ENCODE data around the gene THADA.
"Not testable (repeated sequence)": the region's sequence is repeated elsewhere in the genome, so short reads cannot be mapped to it uniquely, and the experiment has no call there.

The THADA gene, protein sequence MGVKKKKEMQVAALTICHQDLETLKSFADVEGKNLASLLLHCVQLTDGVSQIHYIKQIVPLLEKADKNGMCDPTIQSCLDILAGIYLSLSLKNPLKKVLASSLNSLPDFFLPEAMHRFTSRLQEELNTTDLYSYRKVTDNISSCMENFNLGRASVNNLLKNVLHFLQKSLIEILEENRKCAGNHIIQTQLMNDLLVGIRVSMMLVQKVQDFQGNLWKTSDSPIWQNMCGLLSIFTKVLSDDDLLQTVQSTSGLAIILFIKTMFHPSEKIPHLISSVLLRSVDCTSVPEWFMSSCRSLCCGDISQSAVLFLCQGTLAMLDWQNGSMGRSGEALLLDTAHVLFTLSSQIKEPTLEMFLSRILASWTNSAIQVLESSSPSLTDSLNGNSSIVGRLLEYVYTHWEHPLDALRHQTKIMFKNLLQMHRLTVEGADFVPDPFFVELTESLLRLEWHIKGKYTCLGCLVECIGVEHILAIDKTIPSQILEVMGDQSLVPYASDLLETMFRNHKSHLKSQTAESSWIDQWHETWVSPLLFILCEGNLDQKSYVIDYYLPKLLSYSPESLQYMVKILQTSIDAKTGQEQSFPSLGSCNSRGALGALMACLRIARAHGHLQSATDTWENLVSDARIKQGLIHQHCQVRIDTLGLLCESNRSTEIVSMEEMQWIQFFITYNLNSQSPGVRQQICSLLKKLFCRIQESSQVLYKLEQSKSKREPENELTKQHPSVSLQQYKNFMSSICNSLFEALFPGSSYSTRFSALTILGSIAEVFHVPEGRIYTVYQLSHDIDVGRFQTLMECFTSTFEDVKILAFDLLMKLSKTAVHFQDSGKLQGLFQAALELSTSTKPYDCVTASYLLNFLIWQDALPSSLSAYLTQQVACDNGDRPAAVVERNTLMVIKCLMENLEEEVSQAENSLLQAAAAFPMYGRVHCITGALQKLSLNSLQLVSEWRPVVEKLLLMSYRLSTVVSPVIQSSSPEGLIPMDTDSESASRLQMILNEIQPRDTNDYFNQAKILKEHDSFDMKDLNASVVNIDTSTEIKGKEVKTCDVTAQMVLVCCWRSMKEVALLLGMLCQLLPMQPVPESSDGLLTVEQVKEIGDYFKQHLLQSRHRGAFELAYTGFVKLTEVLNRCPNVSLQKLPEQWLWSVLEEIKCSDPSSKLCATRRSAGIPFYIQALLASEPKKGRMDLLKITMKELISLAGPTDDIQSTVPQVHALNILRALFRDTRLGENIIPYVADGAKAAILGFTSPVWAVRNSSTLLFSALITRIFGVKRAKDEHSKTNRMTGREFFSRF (N-terminal part only)

GRCh38 chr2:43595603-43596412, at the start of gene THADA:
Gene THADA (minus strand): TSS chr2:43596038. CDS start chr2:43592392, 3,646 bp downstream.
- DNase-seq (ENCODE audit: low spot score), result peak; percentile 98

- DNase-seq (ENCODE audit: low spot score), result no peak
Measured at GRCh38 chr2:43643680-43644079, 47.8 kb upstream of the THADA start.

DNA sequence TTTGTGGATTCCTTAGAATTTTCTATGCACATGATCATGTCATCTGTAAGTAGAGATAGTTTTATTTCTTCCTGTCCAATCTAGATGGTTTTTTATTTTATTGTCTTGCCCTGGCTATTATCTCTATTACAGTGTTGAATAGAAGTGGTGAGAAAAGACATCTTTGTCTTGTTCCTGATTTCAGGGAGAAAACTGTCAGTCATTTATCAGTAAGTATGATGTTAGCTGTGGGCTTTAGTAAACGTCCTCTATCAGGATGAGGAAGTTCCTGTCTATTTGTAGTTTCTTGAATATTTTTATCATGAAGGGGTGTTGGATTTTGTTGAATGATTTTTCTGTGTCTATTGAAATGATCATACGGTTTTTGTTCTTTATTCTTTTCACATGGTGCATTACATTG, 46.5 kb upstream of the THADA start:
- DNase-seq (ENCODE audit: low spot score), result no peak

DNA sequence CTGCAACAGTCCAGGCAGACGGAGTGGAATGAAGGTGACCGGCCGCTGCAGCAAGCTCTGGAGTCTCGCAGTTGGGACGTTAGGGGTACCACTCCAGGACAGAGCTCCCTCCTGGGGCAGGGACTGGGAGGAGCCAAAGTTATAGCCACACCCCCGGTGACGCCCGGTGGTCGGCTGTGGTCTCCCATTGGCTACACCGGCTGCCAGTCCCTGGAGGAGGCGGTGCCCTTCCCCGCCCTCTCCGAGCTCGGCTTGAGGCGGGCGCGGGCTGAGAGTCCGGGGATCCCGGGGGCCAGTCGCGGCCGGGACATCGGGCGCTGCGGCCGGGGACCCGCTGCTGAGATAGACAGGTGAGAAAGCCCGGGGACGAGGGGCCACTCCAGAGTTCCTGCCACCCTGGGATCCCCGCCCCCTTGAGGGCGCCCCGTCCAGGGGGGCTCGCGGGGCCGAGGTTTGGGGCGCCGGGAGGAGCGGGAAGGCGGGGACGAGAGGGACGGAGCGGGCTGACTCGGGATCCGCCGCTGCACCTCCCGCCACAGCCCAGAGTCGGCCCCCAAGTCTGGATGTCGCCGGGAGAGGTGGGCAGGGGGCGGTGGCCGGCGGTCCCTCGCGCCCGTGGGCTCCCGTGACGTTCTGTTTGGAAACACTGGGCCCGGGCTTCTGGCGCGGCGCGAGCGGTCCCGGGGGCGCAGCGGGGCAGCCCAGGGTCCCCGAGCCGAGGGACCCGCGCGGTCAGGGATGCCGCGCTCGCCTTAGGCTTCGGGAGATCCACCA, 41.4 kb upstream of the THADA start, which contains the start of gene PLEKHH2:
Gene PLEKHH2, plus strand, starts transcription at position 231 of the 774 bp plus-strand sequence. CDS start 7,414 bp downstream, outside the sequence.
- DNase-seq (ENCODE audit: low spot score), result peak; percentile 80

DNA sequence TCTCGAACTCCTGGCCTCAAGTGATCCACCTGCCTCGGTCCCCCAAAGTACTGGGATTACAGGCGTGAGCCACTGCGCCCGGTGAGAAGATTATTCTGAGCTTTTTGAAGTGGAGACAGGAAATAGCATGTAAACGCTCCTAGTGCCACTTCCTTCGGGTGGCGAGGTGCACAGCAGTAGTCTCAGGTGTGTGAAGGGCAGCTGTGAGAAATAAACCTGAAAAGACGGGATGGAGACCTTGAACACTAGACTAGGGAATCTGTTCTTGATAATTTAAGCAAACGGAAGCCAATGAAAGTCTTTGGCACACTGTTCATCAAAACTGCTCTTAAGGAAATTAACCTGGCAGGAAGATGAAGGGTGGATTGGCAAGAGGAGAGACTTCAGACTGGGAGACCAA, 40.8 kb upstream of the THADA start:
- no peak for DNase-seq (ENCODE audit: low spot score)

DNA sequence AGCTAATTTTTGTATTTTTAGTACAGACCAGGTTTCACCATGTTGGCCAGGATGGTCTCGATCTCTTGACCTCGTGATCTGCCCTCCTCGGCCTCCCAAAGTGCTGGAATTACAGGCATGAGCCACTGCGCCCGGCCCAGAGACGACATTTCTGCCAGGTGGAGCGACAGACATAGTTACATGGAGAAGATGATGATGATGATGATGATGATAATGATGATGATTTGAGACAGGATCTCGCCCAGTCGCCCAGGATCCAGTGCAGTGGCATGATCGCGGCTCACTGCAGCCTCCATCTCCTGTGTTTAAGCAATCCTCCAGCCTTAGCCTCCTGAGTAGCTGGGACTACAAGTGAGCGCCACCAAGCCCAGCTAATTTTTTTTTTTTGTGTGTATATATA, 40.3 kb upstream of the THADA start:
- DNase-seq (ENCODE audit: low spot score), result not testable (repeated sequence)

DNA sequence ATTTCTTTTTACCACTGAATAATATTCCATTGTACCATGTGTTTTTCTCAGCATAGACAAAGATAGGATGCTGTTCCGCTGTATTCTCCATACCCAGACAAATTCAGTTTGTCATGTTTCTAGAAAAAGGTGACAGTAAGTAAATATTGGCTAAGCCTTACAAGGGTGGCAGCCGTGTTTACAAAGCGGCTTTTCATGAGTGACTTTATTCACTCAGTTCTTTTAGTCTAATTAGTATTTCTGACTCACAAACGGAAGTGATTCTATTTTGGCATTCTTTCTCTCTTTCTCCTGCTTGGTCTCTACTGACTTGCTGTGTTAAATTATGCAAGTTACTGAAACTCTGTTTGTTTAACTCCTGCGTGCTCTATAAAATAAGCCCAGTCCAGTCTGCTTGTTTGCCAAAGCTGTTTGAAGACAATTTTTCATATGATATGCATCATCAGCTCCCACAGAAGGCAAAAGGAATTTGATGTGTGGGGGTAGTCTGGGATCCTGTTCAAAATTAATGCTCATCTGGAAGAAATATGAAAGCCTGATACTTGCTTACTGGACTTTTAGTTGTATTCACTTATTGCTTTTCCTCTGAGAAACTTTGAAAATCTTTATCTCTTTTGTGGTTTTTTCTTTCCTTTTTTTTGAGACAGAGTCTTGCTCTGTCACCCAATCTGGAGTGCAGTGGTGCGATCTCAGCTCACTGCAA, 38.9 kb upstream of the THADA start:
- peak; percentile 74 for DNase-seq (ENCODE audit: low spot score)

- DNase-seq (ENCODE audit: low spot score), result no peak
Measured at GRCh38 chr2:43631618-43632317, 35.9 kb upstream of the THADA start.

DNA sequence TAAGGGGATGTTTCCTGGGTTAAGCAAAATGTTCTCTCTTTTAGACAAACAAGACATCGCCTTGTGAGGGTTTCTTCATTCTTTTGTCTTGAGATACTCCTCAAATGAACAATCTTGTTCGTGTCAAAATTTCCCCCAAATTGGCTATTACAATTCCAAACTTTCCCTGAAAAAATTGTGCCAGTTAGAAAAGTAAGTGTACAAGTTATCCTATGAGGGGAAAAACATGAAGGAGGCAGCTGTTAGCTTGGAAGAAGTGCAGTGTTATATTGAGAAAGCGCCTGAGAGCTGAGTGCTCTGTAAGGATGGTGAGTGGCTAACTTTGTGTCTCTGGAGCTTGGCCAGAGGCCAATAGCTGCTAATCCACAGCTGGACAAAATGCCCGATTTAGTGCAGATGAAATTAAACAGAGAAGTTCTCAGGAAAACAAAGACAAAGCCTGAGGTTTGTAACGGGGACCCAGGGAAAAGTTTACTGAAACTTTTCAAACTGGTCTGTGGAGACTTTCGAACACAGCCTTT, 27.2 kb upstream of the THADA start:
- DNase-seq (ENCODE audit: low spot score), result no peak

- no peak for DNase-seq (ENCODE audit: low spot score)
Measured at GRCh38 chr2:43619511-43619910, 23.7 kb upstream of the THADA start.

DNA sequence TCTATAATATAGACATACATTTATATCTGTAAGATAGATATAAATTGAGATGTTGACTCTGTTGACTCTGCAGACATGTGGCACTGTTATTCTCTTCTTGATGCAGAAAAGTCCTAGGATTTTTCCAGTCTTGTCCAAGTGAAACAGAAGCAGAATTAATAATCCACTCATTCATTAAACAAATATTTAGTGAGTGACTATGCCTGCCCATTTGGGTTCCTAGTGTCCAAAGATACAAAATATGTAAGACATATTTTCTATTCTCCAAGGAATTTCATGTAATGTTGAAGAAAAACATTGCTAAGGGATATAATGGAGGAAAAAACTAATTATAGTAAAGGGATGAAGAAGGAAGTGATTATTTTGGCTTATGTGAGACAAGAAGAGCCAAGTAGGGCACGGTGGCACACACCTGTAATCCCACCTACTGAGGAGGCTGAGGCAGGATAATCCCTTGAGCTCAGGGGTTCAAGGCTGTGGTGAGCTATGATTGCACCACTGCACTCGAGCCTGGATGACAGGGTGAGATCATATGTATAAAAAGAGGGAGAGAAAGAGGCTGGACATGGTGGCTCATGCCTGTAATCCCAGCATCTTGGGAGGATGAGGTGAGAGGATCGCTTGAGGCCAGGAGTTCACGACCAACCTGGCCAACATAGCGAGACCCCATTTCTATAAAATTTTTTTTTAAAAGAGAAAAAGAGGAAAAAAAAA, 21.3 kb upstream of the THADA start:
- DNase-seq (ENCODE audit: low spot score), result no peak

DNA sequence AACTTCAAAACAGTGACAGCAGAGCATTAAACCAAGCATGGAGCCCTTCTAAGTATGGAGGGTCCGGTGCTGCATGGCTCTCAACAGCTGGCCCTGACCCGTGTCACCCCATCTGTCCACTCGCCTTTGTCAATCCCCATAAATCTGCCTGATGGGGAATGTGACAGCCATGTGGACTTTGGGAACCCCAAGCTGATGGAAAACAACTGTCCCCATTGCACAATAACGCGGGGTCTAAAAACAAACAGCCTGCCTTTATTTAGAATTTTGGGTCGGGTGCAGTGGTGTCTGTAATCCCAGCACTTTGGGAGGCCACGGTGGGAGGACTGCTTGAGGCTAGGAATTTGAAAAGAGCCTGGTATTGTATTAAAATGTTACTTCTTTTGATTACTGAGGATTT, 17.1 kb upstream of the THADA start:
- DNase-seq (ENCODE audit: low spot score), result no peak

GRCh38 chr2:43611987-43612894, 16.4 kb upstream of the THADA start:
- DNase-seq (ENCODE audit: low spot score), result peak; percentile 80

- DNase-seq (ENCODE audit: low spot score), result no peak
Measured at GRCh38 chr2:43610361-43610760, 14.5 kb upstream of the THADA start.

DNA sequence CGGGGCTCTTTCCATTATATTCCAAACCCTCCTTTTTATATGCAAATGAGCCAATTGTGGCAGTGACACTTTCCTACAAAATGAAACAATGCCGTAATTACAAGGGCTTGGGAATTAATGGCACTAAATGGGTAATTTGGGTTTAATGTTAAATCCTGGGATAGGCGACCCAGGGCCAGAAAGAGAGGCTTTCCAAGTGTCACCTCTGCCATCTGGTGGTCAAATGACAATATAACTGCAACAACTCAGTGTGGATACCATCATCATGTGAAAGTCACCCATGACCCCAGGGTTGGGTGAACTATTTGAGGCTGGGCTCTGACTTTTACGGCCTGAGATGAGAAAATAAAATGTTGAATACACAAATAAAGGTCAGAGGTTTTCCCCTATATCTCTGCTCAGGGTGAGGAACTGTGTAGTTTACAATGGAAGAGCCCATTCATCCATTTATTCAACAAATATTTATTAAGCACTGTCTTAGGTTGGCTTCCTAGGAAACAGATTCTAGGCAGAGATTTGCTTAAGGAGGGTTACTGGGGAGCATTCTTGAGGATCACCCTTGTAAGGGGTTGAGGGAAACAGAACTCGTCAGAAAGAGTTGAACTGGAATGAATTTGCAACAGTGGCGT, 13.6 kb upstream of the THADA start:
- peak; percentile 65 for DNase-seq (ENCODE audit: low spot score)

DNA sequence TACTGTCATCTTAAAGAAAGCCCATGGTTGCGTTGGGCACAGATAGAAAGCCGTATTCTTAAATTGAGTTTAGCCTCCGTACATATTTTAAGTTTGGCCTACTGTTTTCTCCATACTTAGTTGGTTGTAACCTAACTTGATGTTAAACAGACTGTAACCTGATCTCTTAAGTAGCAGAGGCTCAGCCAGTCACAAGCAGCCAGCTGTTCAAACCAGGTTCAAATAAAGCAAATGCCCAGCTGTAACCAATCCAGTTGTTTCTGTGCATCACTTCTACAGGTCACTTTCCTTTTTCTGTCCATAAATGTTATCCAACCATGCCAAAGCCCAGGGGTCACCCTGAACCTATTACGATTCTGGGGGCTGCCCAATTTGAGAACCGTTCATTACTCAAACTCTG, 10.0 kb upstream of the THADA start:
- DNase-seq (ENCODE audit: low spot score), result no peak
